ENCODE data around the gene C14orf39. TPM values are rescaled to one million over a fixed set of nuclear protein-coding genes. Genes with fewer than 3 reads are reported as not detected.

The C14orf39 gene
- total RNA-seq, 6 experiments from 2014 or later = not detected

DNA sequence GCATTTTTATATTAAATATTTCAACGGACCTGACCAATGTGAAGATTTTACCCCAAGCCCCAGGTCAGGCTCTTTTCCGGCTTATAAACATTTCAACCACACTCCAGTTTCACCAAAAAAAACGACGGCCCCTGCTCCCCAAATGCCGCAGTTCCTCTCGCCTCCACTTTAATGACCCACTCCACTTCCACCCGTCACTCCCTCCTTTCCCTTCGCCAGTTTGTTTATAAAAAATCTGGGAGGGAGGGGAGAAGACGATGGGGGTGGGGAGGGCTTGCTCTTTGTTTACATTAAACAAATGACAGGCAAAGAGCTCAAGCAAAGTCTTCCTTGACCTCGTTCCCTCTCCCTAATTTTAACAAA lies 28.5 kb upstream of the C14orf39 start:
- TF ChIP-seq, protein P1, sequence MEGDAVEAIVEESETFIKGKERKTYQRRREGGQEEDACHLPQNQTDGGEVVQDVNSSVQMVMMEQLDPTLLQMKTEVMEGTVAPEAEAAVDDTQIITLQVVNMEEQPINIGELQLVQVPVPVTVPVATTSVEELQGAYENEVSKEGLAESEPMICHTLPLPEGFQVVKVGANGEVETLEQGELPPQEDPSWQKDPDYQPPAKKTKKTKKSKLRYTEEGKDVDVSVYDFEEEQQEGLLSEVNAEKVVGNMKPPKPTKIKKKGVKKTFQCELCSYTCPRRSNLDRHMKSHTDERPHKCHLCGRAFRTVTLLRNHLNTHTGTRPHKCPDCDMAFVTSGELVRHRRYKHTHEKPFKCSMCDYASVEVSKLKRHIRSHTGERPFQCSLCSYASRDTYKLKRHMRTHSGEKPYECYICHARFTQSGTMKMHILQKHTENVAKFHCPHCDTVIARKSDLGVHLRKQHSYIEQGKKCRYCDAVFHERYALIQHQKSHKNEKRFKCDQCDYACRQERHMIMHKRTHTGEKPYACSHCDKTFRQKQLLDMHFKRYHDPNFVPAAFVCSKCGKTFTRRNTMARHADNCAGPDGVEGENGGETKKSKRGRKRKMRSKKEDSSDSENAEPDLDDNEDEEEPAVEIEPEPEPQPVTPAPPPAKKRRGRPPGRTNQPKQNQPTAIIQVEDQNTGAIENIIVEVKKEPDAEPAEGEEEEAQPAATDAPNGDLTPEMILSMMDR (IDR thresholded peaks at IDR 0.05) = no peak
- TF ChIP-seq POLR2A (IDR thresholded peaks at IDR 0.05) = no peak
- peaks cover 21 to 46% of the 10 kb centered on the region in 2 donors for H3K27me3 ChIP-seq
- under 1% methylated on average over 10 of the region's 10 CpGs for WGBS (ENCODE audit: insufficient coverage, low coverage, low lambda C conversion rate, missing lambda C conversion rate)

DNA sequence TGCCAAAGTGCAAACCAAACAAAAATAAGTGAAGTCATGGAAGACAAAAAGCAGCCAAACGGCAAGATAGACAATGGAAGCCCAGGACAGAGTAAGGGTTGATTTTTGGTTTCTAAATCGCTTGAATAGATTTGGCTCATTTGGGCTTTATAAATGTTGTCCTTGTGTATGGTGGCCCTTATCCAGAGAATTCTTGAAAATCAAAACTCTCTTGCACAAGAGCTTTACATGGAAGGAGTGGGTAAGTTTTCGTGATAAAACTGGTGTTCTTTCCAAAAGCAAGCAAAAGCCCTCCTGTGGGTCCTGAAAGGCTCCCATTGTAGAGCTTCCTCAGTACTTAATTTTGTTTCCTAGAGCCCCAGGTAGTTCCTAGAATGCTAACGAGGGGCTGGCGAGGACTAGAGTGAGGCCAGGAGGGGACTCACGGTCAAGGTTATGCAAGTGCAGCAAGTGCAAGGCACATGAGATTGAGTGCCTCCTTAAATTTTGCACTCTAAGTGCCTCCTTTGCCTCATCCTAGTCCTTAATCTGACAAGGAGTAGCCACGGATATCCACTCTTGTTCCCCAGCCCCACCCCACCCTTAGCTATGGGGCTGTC lies 27.2 kb upstream of the C14orf39 start:
- no peak for TF ChIP-seq POLR2A (IDR thresholded peaks at IDR 0.05)
- TF ChIP-seq, protein P1 (IDR thresholded peaks at IDR 0.05) = no peak
- whole genome bisulfite sequencing (ENCODE audit: insufficient coverage, low coverage, low lambda C conversion rate, missing lambda C conversion rate) = 7% methylated on average over 7 of the region's 7 CpGs

More for the DNA sequence above, 28.5 kb upstream of the C14orf39 start:
- peak overlapping the region; percentile 9 to 32 (median 14) for H3K4me3 ChIP-seq
- intact Hi-C loops (cut with DNase I) = no loop called here
- no peak for DNase-seq
- ATAC-seq = no peak
- no peaks in the 10 kb centered on the region for H3K36me3 ChIP-seq
- no peaks in the 10 kb centered on the region for H3K9me3 ChIP-seq
- H3K4me1 ChIP-seq = peaks cover 0 to 10% (median 0%) of the 10 kb centered on the region in 4 donors
- no peak overlapping the region for H3K27ac ChIP-seq

DNA sequence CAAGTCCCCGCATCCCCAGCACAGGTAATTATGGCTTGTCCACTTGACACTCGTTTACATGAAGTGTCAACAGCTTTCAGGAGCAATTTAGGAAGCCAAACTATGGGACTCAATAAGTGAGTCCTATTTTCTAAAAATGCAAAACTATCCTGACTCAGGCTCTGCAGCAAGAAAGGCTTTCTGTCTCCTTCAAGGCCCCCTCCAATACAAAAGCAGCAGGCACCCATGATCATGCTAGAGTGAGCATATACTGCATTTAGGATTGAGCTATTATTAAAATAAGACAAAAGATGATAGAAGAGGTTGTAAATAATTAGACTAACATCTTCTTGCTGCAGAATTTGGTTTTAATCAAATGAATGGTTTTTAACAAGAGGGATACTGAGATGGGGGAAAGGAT lies 26.3 kb upstream of the C14orf39 start:
- Histone ChIP-seq H3K4me1 (peaks cover 0 to 17% (median 0%) of the 10 kb centered on the region in 4 donors), H3K36me3 (no peaks in the 10 kb centered on the region), H3K4me3 (no peak overlapping the region), H3K9me3 (no peaks in the 10 kb centered on the region), H3K27me3 (peaks cover 29 to 66% of the 10 kb centered on the region in 2 donors), H3K27ac (no peak overlapping the region)
- no peak for TF ChIP-seq POLR2A (IDR thresholded peaks at IDR 0.05)
- TF ChIP-seq, protein P1 (IDR thresholded peaks at IDR 0.05) = no peak
- ATAC-seq (no peak), DNase-seq (no peak)
- WGBS (ENCODE audit: insufficient coverage, low coverage, low lambda C conversion rate, missing lambda C conversion rate) = 8% methylated on average over 2 of the region's 2 CpGs
- intact Hi-C loops (cut with DNase I) = no loop called here

More for the DNA sequence above, 27.2 kb upstream of the C14orf39 start:
- no peaks in the 10 kb centered on the region for H3K36me3 ChIP-seq
- peaks cover 29 to 59% of the 10 kb centered on the region in 2 donors for H3K27me3 ChIP-seq
- no peak for ATAC-seq
- peaks cover 0 to 17% (median 0%) of the 10 kb centered on the region in 4 donors for H3K4me1 ChIP-seq
- H3K9me3 ChIP-seq = no peaks in the 10 kb centered on the region
- DNase-seq = no peak
- H3K4me3 ChIP-seq = no peak overlapping the region
- H3K27ac ChIP-seq = no peak overlapping the region
- intact Hi-C loops (cut with DNase I) = no loop called here

- H3K4me1 ChIP-seq = peaks cover 0 to 17% (median 0%) of the 10 kb centered on the region in 4 donors
- no peaks in the 10 kb centered on the region for H3K36me3 ChIP-seq
- 3% methylated on average over 20 of the region's 49 CpGs for WGBS (ENCODE audit: insufficient coverage, low coverage, low lambda C conversion rate, missing lambda C conversion rate)
- H3K4me3 ChIP-seq = no peak overlapping the region
- H3K27ac ChIP-seq = no peak overlapping the region
- ATAC-seq (no peak), DNase-seq (no peak)
- TF ChIP-seq, protein P1 (IDR thresholded peaks at IDR 0.05) = no peak
- TF ChIP-seq POLR2A (IDR thresholded peaks at IDR 0.05) = no peak
- intact Hi-C loops (cut with DNase I) = no loop called here
- H3K27me3 ChIP-seq = peaks cover 32 to 77% of the 10 kb centered on the region in 2 donors
- no peaks in the 10 kb centered on the region for H3K9me3 ChIP-seq
These were observed 25.2 kb upstream of the C14orf39 start for GRCh38 chr14:60510951-60511599.
